HG03342 (cell line): ENCODE data around the gene CELSR1.
"Not testable (repeated sequence)": the region's sequence is repeated elsewhere in the genome, so short reads cannot be mapped to it uniquely, and the experiment has no call there.

Experiments
- ATAC-seq: cut with Tn5 transposase; IDR thresholded peaks from one replicate; pipeline ENCODE4 v1.9.1; 2021; ENCODE audit warnings: mild to moderate bottlenecking, moderate library complexity; ENCODE audit not compliant: unreplicated experiment

The CELSR1 gene

DNA sequence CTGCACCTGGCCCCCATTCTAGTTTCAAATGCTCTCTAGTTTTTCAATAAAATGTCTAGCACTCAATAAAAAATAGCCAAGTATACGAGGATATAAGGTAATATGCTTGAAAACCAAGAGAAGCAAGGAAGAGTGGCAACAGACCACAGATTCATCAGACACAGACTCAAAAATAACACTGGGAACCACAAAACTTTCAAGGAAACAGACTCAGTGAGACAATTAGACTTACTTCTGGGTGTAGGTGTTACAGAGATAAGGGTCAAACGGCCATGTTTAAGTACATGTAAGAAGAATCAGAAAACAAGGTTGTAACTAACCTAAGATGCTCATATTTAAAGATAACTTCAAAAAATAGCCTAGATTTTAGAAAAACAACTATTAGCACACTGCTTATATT lies 134.9 kb downstream of the CELSR1 start:
- ATAC-seq: no peak

DNA sequence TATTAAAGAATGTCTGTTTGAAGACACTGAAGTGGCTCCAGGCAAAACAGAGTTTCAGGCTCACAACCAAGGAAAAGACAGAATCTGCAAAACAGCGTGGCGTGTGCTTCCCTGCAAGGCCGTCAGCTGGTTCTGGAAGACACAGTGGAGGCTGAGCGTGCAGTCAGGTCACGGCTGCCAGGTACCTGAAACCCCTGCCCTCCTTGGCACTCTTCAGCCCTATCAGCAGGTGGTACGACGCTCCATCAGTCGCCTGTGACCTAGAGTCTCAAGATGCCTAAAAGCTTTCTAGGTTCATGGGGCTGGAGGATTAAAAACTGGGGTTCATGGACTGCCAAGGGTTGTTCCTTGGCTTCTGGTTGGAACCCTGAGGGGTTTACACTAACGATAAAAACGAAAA lies 136.1 kb downstream of the CELSR1 start:
- no peak for ATAC-seq

DNA sequence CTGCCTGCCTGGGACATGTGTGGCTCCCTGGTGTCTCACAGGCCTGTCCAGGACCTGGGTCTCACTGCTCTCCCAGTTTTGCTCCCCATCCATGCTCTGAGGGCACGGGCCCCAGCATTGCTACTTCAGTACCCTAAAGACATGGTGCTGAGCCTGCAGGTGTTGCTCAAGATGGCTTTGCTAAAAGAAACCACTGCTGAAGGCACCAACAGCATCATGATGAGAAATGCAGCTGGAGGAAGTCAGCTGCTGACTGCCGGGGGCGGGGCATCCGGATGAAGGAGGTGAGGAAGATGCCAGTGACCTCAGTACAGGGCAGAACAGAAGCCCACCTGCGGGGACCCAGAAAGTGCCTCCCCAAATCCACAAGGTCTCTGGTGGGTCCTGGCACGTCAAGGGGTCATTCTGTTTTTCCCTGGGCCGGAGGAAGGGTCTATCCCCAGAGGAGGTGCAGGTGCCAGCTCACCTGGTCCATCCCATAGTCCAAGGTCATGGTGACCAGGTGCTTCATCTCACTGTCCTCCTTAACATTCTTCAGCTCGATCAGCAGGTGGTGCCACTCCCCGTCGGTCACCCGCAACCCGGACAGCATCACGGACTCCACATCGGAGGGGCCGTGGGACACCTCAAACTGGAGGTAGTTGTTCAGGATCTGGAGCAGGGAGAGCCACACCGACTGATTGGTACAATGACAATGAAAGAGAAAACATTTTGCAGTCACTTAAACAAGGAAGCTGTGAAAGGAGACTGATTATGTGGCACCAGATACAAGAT lies 138.0 kb downstream of the CELSR1 start:
- no peak for ATAC-seq

DNA sequence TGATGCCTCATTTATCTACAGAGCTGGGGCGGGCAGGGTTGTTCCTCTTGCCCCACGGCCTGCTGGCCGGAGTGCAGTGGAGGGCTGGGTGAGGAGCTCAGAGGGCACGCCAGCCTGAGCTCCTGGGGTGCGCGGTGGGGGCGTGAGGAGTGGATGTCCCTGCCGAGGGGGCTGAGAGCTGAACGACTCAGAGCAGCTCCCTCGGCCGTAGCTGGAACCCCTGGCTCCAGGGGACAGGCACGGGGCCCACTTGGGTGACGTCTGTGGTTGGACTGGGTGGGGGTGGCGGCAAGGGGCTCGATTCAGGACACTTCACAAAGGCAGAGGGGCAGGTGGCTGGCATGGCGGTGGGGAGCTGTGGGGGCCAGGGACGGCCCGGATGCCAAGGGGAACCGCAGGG lies 139.5 kb downstream of the CELSR1 start:
- ATAC-seq: no peak

DNA sequence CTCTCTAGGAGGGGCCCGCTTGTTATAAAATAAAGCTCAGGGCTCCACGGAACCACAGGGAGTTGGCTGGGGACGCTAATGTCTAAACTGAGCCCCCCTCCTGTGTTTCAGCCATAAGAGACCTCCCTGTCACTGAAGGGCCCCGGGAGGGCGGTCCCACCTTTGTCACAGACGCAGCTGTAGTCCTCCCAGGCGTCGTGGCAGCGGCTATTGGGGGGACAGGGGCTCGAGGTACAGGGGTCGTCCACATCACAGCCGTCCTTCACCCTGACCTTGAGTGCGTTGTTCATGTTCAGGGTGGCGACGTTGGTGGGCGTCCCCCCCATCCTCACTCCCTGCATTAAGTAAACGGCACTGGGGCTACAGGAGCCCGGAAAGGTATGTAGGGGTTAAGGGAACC lies 139.9 kb downstream of the CELSR1 start:
- no peak for ATAC-seq

DNA sequence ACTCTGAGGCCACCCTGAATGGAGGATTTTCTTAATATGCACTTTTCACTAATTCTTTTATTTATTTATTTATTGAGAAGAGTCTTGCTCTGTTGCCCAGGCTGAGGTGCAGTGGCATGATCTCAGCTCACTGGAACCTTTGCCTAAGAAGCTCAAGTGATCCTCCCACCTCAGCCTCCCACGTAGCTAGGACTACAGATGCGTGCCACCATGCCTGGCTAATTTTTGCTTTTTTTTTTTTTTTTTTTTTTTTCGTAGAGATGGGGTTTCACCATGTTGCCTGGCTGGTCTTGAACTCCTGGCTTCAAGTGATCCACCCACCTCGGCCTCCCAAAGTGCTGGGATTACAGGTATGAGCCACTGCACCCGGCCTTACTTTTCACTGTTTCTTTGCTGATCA lies 140.4 kb downstream of the CELSR1 start:
- ATAC-seq: not testable (repeated sequence)

DNA sequence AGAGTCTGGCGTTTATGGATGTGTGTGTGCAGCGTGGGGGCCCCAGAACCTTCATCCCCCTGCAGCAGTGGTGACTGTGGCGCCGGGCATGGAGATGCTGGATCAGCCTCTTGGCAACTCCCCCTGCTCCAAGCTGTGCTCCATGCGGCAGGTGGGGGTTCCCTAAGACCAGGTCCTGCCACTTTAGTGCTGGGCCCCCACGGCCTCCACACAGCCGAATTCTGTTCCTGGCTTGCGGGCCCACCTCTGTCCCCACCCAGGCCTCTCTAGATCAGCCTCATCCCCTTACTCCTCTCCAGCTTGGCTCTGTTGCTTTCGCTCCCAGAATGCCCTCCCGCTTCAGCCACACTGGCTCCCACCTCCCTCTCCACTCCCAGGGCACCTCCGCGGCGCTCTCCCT lies 142.3 kb downstream of the CELSR1 start:
- no peak for ATAC-seq

DNA sequence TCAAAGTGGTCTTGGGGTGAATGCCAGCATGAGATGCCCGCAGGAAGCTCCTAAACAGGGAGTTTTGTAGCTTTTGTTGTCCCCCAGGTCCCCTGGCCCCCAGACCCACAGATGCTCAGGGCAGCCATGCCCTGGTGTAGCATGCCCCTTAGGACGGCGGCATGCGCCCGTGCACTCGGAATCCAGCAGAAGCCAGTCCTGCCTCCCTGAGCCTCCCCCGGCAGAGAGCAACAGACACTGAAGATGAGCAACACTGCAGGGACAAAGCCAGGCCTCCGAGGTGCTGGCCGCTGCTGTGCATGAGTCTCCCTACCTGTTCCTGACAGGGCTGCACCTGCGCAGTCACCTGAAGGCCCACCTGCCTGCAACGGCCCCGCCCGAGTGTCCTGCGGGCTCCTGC lies 142.8 kb downstream of the CELSR1 start:
- ATAC-seq: no peak

DNA sequence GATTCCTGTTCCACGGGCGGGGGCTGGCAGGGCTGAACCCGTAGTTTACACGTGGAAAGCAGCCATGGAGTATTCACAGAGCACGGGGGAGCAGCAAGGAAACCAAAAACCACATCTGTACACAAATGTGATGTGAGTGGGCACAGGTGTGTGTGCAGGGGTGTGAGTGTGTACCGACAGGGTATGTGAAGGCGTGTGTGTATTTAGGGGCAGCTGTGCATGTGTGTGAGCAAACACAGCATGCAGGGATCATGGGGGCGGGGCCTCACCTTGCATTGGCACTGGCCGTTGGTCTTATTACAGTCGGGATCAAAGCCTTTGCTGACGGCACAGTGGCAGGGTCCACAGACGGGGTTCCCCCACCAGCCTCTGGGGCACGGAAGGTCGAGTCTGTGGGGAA lies 143.5 kb downstream of the CELSR1 start:
- ATAC-seq: no peak

DNA sequence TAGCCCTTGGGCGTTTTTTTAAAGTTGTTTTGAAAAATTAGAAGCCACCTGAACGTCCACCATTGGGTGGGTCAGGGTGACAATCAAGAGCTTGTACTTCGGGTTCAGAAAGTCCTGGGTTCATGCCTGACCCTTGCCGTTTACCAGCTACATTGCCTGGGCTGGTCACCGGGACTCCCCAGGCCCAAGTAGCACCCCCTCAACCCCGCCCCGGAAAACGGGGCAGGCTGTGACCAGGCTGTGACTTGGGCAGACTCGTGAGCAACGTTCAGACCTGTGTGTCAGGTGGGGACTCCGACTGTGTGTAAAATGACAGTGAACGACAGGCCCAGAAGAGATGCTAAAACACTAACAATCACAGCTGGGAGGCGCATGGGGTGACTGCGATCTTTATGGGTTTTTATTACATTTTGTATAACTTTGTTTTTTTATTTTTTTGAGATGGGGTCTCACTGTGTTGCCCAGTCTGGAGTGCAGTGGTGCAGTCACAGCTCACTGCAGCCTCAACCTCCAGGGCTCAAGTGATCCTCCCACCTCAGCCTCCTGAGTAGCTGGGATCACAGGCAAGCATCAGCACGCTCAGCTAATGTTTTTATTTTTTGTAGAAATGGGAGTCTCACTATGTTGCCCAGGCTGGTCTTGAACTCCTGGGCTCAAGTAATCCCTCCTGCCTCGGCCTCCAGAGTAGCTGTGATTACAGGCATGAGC lies 145.1 kb downstream of the CELSR1 start:
- ATAC-seq: no peak

DNA sequence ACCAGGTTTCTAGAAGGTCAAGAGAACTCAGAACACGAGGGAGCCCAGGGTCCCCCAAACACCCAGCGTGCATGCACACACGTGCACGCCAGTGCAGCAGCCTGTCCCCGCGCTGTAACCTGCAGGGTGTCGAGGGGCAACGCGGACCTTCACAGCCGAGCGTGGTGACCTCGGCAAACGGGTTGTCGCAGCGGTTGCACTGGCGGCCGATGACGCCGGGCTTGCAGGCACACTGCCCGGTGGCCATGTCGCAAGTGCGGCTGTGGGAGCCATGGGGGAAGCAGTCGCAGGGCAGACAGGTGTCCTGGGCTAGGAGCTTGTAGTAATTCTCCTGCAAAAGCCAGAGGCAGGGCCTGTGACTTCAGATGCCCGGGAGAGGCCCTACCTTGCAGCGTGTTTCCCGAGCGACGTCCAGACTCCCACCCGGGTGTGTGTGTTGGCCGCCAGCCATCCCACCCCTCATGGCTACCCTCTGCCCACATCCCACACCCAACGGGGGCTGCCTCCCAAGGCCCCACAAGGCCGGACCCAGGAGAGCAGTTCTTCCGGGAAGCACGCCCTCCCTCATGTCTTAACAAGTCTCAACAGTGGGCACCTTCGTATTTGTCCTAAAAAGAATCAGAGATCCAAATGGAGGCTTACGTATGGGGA lies 145.8 kb downstream of the CELSR1 start:
- ATAC-seq: no peak

DNA sequence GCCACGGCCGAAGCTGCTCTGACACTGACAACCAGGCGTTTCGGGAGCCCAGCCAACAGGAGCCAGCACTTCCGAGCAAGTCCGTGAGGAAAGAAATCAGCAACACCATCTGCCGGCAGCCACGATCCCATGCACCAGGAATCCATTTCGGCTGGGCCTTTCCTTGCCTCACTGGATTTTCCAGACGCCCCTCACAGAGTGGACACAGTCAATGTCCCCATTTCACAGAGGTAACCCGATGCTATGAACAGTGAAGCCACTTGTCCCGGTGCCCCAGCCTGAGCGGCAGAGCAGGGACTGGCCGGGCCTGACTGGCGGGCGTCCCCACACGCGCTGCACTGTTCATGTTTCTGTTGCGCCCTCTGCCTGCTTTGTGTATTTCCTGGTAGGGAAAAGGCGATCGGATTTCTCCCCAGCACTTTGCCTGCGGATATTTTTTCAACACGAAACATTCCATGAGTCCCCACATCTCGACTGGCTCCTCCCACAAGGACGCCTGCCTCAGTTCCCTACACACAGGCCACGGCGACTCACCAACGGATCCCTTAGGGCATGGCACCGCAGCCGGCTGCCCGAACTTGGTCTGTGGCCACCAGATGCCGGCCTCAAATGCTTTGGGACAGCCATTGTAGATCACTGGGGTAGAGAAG lies 146.6 kb downstream of the CELSR1 start:
- no peak for ATAC-seq

DNA sequence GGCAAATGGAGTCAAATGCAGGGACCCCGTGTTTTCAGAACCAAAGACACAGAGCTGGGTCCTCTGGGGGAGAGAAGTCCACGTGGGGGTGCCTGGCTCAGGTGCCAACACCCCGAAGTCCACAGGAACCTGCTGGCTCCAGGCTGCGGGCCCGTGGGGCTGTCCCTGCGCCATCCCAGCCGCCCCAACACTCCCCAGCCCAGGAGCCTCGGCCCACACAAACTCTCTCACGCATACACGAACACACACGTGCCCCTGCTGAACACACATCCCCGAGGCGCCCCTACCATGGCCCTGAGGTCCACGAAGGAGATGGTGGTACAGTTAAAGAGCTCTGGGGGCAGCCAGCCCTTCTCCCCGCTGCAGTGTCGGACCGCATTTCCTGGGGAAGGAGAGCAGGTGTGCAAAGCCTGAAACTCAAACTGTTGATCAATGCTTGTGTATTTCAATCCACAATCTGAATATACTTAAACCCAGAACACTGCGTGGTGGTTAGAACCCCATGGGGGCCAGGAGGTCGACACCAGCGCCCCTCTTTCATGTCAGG lies 147.2 kb downstream of the CELSR1 start:
- ATAC-seq: no peak

DNA sequence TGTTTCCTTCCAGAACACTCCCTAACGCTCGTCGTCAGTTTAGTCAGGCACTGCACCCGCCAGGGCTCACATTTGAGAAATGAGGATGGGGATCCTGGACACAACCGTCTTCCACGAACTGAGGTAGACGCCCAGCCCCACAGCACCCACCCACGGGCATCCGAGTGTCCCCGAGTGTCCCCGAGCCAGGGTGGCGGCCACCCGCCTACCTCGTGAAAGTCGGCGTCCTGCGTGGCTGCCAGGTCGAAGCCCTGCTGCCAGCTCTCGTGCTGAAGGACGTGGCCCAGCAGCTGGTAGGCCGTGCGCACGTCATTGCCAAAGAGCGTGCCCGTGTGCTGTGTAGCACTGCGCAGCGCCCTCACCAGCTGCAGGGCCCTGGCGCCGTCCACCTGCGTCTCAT lies 148.3 kb downstream of the CELSR1 start:
- ATAC-seq: no peak

DNA sequence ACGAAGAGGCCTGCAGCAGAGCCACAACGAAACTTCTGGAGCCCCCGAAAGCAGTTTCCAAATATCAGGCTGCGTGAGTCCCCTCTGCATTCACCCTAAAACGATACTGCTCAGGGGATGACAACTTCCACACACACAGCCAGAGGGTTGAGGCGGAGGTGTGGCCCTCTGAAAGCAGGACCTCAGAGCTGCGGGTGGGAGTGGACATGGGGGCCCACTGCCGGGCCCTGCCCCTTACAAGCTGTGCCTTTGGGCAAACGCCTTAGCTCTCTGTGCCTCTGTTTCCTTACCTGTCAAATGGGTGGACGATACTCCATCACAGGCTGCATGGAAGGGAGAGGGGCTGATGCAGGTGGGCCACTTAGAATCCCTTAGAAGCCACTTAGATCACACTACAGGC lies 148.8 kb downstream of the CELSR1 start:
- ATAC-seq: no peak

DNA sequence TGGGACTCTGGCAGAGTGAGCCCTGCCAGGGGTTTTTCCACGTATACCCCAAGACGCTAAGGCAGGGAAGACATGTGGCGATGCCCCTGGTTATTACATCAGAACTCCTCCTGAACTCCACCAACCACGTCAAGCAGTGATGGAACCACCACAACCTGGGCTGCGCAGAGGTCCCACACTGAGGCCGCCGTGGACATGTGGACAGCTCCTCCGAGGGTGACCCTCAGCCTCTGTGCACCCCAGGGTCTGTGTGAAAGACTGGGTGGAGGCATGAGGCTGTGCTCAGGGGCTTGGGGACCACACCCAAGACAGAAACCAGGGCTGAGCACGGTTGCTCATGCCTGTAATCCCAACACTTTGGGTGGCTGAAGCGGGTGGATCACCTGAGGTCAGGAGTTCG lies 149.7 kb downstream of the CELSR1 start:
- no peak for ATAC-seq

DNA sequence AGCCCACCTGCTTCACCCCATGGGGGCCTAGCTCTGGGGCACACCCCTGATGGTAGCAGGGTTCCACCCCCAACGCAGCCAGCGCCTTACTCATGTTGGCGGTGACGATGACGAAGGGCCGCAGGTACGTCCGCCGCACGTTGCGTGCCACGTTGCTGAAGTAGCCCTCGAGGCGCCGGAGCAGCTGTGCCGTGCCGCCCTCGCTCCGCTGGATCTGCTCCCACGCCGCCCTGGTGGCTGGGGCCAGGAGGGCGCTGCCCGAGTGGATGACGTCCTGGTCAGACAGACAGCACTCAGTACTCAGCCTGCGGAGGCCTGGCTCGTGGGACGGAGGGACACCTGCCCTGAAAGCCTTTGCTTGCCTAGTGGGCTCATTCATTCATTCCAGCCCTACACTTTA lies 151.1 kb downstream of the CELSR1 start:
- ATAC-seq: no peak

DNA sequence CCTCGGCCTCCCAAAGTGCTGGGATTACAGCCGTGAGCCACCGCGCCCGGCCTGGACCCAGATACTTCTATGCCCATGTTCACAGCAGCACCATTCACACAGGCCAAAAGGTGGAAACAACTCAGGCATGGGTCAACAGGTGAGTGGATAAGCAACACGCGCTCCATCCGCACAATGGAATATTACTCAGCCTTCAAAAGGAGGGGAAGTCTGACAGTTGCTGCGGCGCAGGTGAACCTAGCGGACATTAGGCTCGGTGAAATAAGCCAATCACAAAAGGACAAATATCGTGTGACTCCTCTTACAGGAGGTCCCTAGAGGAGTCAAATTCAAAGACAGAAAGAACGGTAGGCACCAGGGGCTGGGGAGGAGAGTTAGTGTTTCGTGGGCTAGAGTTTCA lies 154.9 kb downstream of the CELSR1 start:
- ATAC-seq: no peak

DNA sequence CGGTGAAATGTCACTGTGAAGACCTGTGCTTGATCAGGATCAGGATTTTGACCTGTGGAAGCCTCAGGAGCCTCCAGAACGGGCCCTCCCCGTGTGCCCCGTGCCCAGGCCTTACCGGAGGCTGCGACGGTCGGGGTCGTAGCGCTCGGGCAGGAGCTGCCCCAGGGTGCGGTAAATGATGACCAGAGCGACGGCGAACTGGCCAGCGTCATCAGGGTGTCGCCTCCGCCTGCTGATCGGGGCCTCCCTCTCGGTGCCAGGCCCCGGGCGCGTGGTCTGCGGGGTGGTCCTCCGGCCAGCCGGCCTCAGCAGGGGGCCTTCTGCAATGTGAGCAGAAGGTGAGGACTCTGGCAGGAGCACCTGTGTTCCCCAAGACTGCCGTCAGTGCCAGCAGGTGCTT lies 155.7 kb downstream of the CELSR1 start:
- no peak for ATAC-seq

DNA sequence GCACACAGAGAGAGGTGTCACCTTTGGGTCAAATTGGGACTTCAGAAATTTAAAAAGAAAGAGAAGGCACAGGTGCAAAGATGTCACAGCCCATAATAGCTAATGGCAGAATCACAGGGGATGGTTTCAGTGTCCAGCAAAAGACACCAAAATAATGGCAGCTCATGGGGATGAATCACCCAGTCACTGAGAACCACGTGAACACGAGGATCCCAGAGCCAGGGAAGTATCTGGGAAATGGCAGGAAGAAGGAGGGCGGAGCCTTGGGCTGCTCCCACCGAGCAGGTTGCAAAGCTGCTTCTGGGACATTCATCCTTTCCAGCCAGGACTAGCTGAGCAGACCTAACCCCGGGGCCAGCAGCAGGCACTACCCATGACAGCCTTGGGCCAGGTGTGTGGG lies 156.3 kb downstream of the CELSR1 start:
- ATAC-seq: no peak

DNA sequence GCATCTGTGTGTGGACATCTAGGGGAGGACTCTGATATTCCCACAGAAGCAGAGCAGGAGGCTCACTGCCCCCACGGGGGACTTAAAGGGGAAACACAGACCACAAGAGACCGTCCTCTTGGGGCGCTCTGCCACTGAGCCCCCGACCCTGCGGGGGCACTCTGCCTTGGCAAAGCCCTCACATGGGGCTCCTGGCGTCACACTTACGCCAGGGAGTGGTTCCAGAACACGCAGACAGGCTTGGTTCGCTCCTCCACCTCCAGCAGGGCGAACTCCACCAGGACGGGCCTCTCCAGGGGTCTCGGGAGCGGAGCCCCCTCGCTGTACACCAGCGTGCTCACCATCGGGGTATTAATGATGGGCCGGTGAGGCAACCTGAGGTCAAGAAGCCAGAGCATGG lies 156.8 kb downstream of the CELSR1 start:
- no peak for ATAC-seq
